BJ (cell line): ENCODE data around the gene MASP1. TPM values are rescaled to one million over a fixed set of nuclear protein-coding genes. Genes with fewer than 3 reads are reported as not detected.
"Not testable (repeated sequence)": the region's sequence is repeated elsewhere in the genome, so short reads cannot be mapped to it uniquely, and the experiment has no call there.

Source experiments
- CTCF ChIA-PET: fragments of 350-600 bp; formaldehyde crosslinking; extraction: SDS; loops from one replicate; lab custom pipeline; 2021; ENCODE audit warnings: antibody characterized with exemption, inconsistent platforms; lab: Yijun Ruan, JAX
- POLR2A ChIA-PET: fragments of 300-600 bp; sonication (Branson Sonifier 250); formaldehyde crosslinking; extraction: SDS; loops from one replicate; lab custom pipeline; 2021; ENCODE audit warnings: antibody characterized with exemption; lab: Charles Lee
- DNase-seq: peaks from one replicate; pipeline ENCODE4 v3.0.0-alpha.2; 2011; ENCODE audit warnings: low read depth
- H3K27me3 ChIP-seq: 2 replicates; pipeline ENCODE4 v1.6.0; 2011; ENCODE audit warnings: low read length; ENCODE audit not compliant: control insufficient read depth, insufficient read depth
- H3K36me3 ChIP-seq: 2 replicates; pipeline ENCODE4 v1.5.1; 2011; ENCODE audit warnings: low read length; ENCODE audit not compliant: control insufficient read depth, insufficient read depth
- H3K4me3 ChIP-seq: 2 replicates; pipeline ENCODE4 v1.5.1; 2011; ENCODE audit warnings: low read depth, mild to moderate bottlenecking, control low read depth, low read length
- polyA plus RNA-seq: library from polyadenylated mRNA; depleted of rRNA; stranded (reverse); fragments of >200 nt; gene quantifications from 2 replicates; pipeline ENCODE4 v1.2.3, GENCODE V29; 2011
- TF ChIP-seq, protein P1 (sequence below): IDR thresholded peaks from 2 replicates; pipeline ENCODE4 v1.5.1; 2011; ENCODE audit warnings: low read depth, mild to moderate bottlenecking, control low read depth, inconsistent platforms, low read length, moderate library complexity; ENCODE audit not compliant: insufficient read depth

Gene MASP1
- polyA plus RNA-seq, 1 experiment: 321 TPM

DNA sequence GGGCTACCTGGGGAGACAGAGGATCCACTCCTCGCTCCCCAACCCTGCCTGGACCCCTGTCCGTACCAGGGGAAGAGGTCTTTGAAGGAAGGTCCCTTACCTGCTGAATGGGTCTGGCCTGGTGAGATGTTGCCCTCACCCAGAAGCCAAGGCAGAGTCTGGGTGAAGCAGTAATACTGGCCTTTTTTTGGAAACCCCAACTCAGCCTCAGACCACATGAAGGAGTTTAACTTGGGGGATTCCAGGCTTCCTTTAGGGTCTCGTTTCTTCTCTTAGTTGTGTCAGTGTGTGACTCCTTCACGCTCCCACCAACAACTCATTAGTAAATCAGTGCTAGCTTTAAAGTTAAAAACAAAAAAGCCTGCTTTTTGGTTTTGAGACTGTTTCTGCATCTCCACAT is 48.6 kb downstream of the MASP1 start:
- Histone ChIP-seq H3K27me3 (no peaks in the 10 kb centered on the region), H3K36me3 (peaks cover 9% of the 10 kb centered on the region), H3K4me3 (no peak overlapping the region)
- TF ChIP-seq, protein P1, sequence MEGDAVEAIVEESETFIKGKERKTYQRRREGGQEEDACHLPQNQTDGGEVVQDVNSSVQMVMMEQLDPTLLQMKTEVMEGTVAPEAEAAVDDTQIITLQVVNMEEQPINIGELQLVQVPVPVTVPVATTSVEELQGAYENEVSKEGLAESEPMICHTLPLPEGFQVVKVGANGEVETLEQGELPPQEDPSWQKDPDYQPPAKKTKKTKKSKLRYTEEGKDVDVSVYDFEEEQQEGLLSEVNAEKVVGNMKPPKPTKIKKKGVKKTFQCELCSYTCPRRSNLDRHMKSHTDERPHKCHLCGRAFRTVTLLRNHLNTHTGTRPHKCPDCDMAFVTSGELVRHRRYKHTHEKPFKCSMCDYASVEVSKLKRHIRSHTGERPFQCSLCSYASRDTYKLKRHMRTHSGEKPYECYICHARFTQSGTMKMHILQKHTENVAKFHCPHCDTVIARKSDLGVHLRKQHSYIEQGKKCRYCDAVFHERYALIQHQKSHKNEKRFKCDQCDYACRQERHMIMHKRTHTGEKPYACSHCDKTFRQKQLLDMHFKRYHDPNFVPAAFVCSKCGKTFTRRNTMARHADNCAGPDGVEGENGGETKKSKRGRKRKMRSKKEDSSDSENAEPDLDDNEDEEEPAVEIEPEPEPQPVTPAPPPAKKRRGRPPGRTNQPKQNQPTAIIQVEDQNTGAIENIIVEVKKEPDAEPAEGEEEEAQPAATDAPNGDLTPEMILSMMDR: no peak
- POLR2A ChIA-PET: no interaction called here
- no peak for DNase-seq
- CTCF ChIA-PET: interaction anchor here (1.4 to 2.1 kb wide), 3 partner anchors 26 to 437 kb away, joined by 4 to 7 read pairs (median 5); no protein-coding TSS in a partner anchor

DNA sequence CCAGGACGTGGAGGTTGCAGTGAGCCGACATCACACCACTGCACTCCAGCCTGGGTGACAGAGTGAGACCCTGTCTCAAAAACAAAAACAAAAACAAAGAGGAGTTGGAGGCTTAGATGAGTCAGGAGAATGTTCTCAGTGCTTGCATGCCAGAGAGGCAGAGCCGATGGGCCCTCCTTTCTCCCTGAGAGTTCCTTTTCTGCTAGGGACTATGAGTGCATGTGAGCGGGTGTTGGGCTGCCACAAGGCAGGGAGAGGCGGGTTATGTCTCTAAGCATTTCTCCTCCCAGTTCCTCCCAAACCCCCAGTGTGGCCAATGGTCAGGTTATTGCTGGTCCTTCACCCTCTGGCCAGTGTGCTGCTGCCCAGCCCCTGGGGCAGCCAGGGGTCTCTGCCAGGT is 49.1 kb downstream of the MASP1 start:
- POLR2A ChIA-PET: no interaction called here
- DNase-seq: no peak
- Histone ChIP-seq H3K27me3 (no peaks in the 10 kb centered on the region), H3K4me3 (no peak overlapping the region), H3K36me3 (peaks cover 11% of the 10 kb centered on the region)
- TF ChIP-seq, protein P1: no peak
- CTCF ChIA-PET: no interaction called here

DNA sequence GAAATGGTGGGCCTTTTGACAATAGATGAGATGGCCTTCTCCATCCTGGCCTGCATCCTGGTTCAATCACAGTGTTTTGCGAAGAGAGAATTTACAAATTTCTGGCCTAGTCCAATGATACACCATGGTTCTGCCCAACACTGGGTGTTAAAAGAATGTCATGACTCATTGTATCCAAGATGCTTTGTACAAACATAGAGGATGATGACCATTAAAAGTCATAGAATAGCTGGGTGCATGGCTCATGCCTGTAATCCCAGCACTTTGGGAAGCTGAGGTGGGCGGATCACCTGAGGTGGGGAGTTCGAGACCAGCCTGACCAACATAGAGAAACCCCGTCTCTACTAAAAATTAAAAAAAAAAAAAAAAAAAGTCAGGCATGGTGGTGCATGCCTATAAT is 52.7 kb downstream of the MASP1 start:
- DNase-seq, H3K27me3 ChIP-seq, POLR2A ChIA-PET, H3K4me3 ChIP-seq: not testable (repeated sequence)
- CTCF ChIA-PET: interaction anchor here (1.0 to 2.1 kb wide), 2 partner anchors 9 to 80 kb away, joined by 3 to 7 read pairs; no protein-coding TSS in a partner anchor
- peaks cover 24% of the 10 kb centered on the region for H3K36me3 ChIP-seq

DNA sequence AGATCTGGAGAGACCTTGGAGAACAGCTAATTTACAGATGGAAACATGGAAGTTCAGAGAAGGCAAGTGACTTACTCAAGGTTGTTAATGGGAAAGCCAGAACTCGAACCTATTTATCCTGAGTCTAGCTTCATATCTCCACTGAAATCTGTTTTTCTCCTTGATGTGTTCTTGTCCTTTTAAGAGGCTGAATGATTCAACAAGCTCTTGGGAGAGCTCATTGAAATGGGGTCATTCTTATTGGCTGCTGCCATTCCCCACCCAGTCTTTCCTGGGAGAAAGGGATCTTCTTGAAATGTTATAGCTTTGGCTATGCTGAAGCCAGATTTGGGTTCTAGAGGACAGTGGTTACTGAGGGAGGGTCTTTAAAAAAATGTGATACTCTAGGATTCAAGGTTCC is 53.3 kb downstream of the MASP1 start:
- no peak for DNase-seq
- Histone ChIP-seq H3K36me3 (peaks cover 24% of the 10 kb centered on the region), H3K4me3 (no peak overlapping the region), H3K27me3 (no peaks in the 10 kb centered on the region)
- ChIA-PET POLR2A (no interaction called here), CTCF (interaction anchor here (1.0 to 2.1 kb wide), 2 partner anchors 9 to 80 kb away, joined by 3 to 7 read pairs; no protein-coding TSS in a partner anchor)
- TF ChIP-seq, protein P1: no peak

DNA sequence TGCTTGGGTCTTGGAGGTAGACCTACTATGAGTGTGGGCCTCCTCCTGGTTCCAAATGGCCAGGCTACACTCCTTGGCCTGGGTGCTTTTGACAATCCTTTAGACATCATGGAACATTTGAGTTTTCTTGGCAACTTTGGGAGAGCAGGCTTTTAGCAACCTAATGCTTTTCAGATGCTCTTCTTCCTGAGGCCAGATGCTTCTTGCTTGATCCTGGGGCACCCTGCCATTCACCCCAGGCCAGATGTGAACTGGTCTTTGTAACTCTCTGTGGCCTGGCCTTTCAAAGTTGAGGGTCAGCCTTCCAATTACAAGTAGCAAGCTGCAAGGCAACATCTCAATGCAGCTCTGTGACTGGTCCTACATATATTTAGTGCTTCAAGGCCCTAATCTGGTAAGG is 53.8 kb downstream of the MASP1 start:
- no peak for DNase-seq
- TF ChIP-seq, protein P1: no peak
- CTCF ChIA-PET: interaction anchor here (0.7 to 2.1 kb wide), 3 partner anchors 10 to 81 kb away, joined by 3 to 7 read pairs (median 3); no protein-coding TSS in a partner anchor
- Histone ChIP-seq H3K4me3 (no peak overlapping the region), H3K27me3 (no peaks in the 10 kb centered on the region), H3K36me3 (peaks cover 23% of the 10 kb centered on the region)
- POLR2A ChIA-PET: no interaction called here

DNA sequence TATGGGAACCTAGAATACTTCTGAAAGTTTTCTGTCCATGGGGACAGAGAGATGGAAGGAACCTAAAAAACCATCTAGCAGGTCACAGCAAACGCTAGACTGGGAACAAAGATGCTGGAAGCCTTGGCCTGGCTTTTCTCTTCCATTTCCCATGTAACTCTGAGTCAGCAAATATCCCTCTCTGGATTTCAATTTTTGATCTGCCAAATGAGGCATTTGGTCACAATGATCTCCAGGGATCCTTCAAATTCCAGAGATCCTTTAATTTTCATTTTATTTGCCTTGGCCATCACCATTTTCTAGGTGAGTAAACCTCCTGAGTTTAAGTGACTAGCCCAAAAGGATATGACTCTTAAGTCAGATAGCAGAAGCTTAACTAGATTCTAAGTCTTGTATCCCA is 54.6 kb downstream of the MASP1 start:
- TF ChIP-seq, protein P1: no peak
- Histone ChIP-seq H3K36me3 (peaks cover 19% of the 10 kb centered on the region), H3K27me3 (no peaks in the 10 kb centered on the region), H3K4me3 (no peak overlapping the region)
- DNase-seq: no peak
- POLR2A ChIA-PET: no interaction called here
- CTCF ChIA-PET: interaction anchor here (0.7 kb wide), 1 partner anchor 27 kb away, joined by 3 read pairs; no protein-coding TSS in a partner anchor
